ENCODE data around the gene IRAK3. TPM values are rescaled to one million over a fixed set of nuclear protein-coding genes. Genes with fewer than 3 reads are reported as not detected.

Gene IRAK3
- total RNA-seq, 1 experiment from 2014 or later: 0.12 TPM

GRCh38 chr12:66273147-66273546 is 84.1 kb downstream of the IRAK3 start:
- ATAC-seq (no peak), DNase-seq (ENCODE audit: low read depth, low spot score) (no peak)
- TF ChIP-seq POLR2AphosphoS5 (IDR thresholded peaks at IDR 0.05; ENCODE audit: low read depth, low read length) (no peak), ZBTB33 (IDR thresholded peaks at IDR 0.05; ENCODE audit: extremely low read depth, insufficient replicate concordance, low read length) (no peak), FOSL1 (IDR thresholded peaks at IDR 0.05; ENCODE audit: low read depth) (no peak), EZH2phosphoT487 (IDR thresholded peaks at IDR 0.05; ENCODE audit: borderline replicate concordance) (no peak), ZNF274 (IDR thresholded peaks at IDR 0.05; ENCODE audit: low read depth, low read length) (no peak), MAX (IDR thresholded peaks at IDR 0.05) (no peak), ELF1 (IDR thresholded peaks at IDR 0.05; ENCODE audit: borderline replicate concordance, low read depth) (no peak), CBX3 (IDR thresholded peaks at IDR 0.05; ENCODE audit: low read depth) (no peak), ZFX (IDR thresholded peaks at IDR 0.05) (no peak), YY1 (IDR thresholded peaks at IDR 0.05; ENCODE audit: extremely low read depth, insufficient replicate concordance, low read depth, low read length) (no peak), JUND (IDR thresholded peaks at IDR 0.05) (no peak), CTCF (IDR thresholded peaks at IDR 0.05 in 2 of 3, conservative IDR thresholded peaks at IDR 0.05 in 1 of 3; ENCODE audit: borderline replicate concordance in 1 of 3, insufficient read depth in 1 of 3, low read depth in 2 of 3, low read length in 2 of 3) (no peak), SIN3A (IDR thresholded peaks at IDR 0.05; ENCODE audit: low read depth) (no peak)
- ChIA-PET CTCF (no interaction called here), POLR2A (no interaction called here), RAD21 (ENCODE audit: low non-redundant PET in 1 of 2, low total read pairs in 2 of 2, uncharacterized antibody in 2 of 2, unreplicated experiment in 2 of 2) (no interaction called here)
- Histone ChIP-seq H3K9me2 (ENCODE audit: insufficient read depth) (no peaks in the 10 kb centered on the region), H2AFZ (ENCODE audit: low read depth, low read length, poor library complexity, severe bottlenecking) (no peak overlapping the region), H3K9me3 (ENCODE audit: control insufficient read depth in 1 of 2, insufficient read depth in 1 of 2, low read depth in 1 of 2, low read length in 2 of 2) (no peaks in the 10 kb centered on the region), H3K36me3 (ENCODE audit: control insufficient read depth in 1 of 2, insufficient read depth in 2 of 2, low read length in 2 of 2) (no peaks in the 10 kb centered on the region), H3K4me3 (replicated peaks in 1 of 2; ENCODE audit: low read depth in 1 of 2, low read length in 2 of 2) (no peak overlapping the region), H3K9ac (ENCODE audit: low read length) (no peak overlapping the region), H3K27ac (ENCODE audit: low read depth, low read length) (no peak overlapping the region), H3K4me1 (ENCODE audit: control insufficient read depth in 1 of 2, insufficient read depth in 2 of 2, low read length in 2 of 2) (no peaks in the 10 kb centered on the region), H3K79me2 (ENCODE audit: insufficient read depth, low read length) (no peaks in the 10 kb centered on the region), H4K20me1 (ENCODE audit: insufficient read depth) (no peaks in the 10 kb centered on the region), H3K4me2 (ENCODE audit: low read length) (no peak overlapping the region), H3K27me3 (ENCODE audit: insufficient read depth, low read length) (0 out of 2 replicates have a peak, but pooled peaks cover 4% of the 10 kb centered on the region)
- intact Hi-C loops (cut with micrococcal nuclease): no loop called here
- no TSS peak for BruUV-seq (replicated peaks)
